Left lung (tissue), 10 donors: ENCODE data around the gene ANKRD40. TPM values are rescaled to one million over a fixed set of nuclear protein-coding genes. Genes with fewer than 3 reads are reported as not detected.
A peak's percentile ranks its signal among the peaks of the same experiment; 100 is the strongest.
"Not testable (repeated sequence)": the region's sequence is repeated elsewhere in the genome, so short reads cannot be mapped to it uniquely, and the experiment has no call there.

Experiments used
- ATAC-seq: fragments of 200-7000 bp; cut with Tn5 transposase; one replicate; pipeline ENCODE4 v1.9.1; 2020; ENCODE audit warnings: moderate library complexity
- DNase-seq, 4 donors: peaks; one replicate each; pipeline ENCODE4 v3.0.0-alpha.2; 2013 to 2020
- H3K27ac ChIP-seq, 2 donors: fragments of 200-600 bp; sonication (generic) in 1 of 2; one replicate each; pipeline versions ENCODE4 v1.5.0 to v1.8.0; 2020 to 2021
- H3K27me3 ChIP-seq, 2 donors: fragments of 200-600 bp; sonication (generic) in 1 of 2; one replicate each; pipeline versions ENCODE4 v1.5.0 to v1.8.0; 2020 to 2021
- H3K36me3 ChIP-seq, 2 donors: fragments of 200-600 bp; sonication (generic) in 1 of 2; one replicate each; pipeline versions ENCODE4 v1.5.0 to v1.8.0; 2020 to 2021
- H3K4me1 ChIP-seq, 2 donors: fragments of 200-600 bp; one replicate each; pipeline ENCODE4 v1.8.0; 2021
- H3K4me3 ChIP-seq, 2 donors: fragments of 200-600 bp; sonication (generic) in 1 of 2; one replicate each; pipeline versions ENCODE4 v1.5.0 to v1.8.0; 2020 to 2021; ENCODE audit warnings: mild to moderate bottlenecking in 1 of 2
- H3K9me3 ChIP-seq, 2 donors: fragments of 200-600 bp; sonication (generic) in 1 of 2; one replicate each; pipeline versions ENCODE4 v1.5.0 to v1.8.0; 2020 to 2021
- CTCF ChIP-seq, 2 donors: fragments of 200-600 bp; sonication (generic) in 1 of 2; IDR thresholded peaks; one replicate each; pipeline versions ENCODE4 v1.5.0 to v1.8.0; 2021; ENCODE audit warnings: antibody characterized with exemption in 2 of 2
- intact Hi-C, 2 donors: fragments of 100-400 bp; cut with DNase I; formaldehyde crosslinking; loops; one replicate each; pipeline versions ENCODE4 v1.11.2 to v1.14.2; 2022
- polyA plus RNA-seq, 6 donors: library from polyadenylated mRNA; unstranded; fragments of 120-200 nt; gene quantifications; one replicate each; pipeline ENCODE4 v1.2.1, GENCODE V29; 2013; ENCODE audit not compliant: insufficient read length in 6 of 6
- total RNA-seq, 2 donors: library from RNA; stranded (reverse); fragmentation: NEBNext Ultra II Directional; extraction: Animal tissue kit (Norgen Biotek cat#: 25700); gene quantifications; one replicate each; pipeline ENCODE4 v1.2.1, GENCODE V29; 2021
- donor health status: DM: no; HTN: yes; CAD: no.
- donor health status: DM: no; HTN: no; CAD: no.

ANKRD40 gene
- total and polyA plus RNA-seq, 8 donors, result 42.2 to 52.0 (median 46.6) TPM

- Histone ChIP-seq H3K4me1 (peaks cover 11 to 38% of the 10 kb centered on the region in 2 donors), H3K27me3 (no peaks in the 10 kb centered on the region), H3K9me3 (no peaks in the 10 kb centered on the region), H3K4me3 (no peak overlapping the region), H3K36me3 (no peaks in the 10 kb centered on the region), H3K27ac (no peak overlapping the region)
- no peak for DNase-seq
- no peak for TF ChIP-seq CTCF (IDR thresholded peaks at IDR 0.05)
- intact Hi-C loops, result no loop called here
- no peak for ATAC-seq
Observed at GRCh38 chr17:50712641-50713040, 4.9 kb upstream of the ANKRD40 start.

- H3K27me3 ChIP-seq, result no peaks in the 10 kb centered on the region
- H3K4me1 ChIP-seq, result peaks cover 11 to 40% of the 10 kb centered on the region in 2 donors
- H3K36me3 ChIP-seq, result no peaks in the 10 kb centered on the region
- H3K27ac ChIP-seq, result no peak overlapping the region
- H3K4me3 ChIP-seq, result no peak overlapping the region
- H3K9me3 ChIP-seq, result no peaks in the 10 kb centered on the region
- intact Hi-C loops, result no loop called here
- ATAC-seq, result no peak
- TF ChIP-seq CTCF (IDR thresholded peaks at IDR 0.05), result no peak
- no peak for DNase-seq
Observed at GRCh38 chr17:50710650-50711049, 2.9 kb upstream of the ANKRD40 start.

- DNase-seq (no peak), ATAC-seq (no peak)
- peaks cover 11 to 46% of the 10 kb centered on the region in 2 donors for H3K4me1 ChIP-seq
- no peaks in the 10 kb centered on the region for H3K36me3 ChIP-seq
- no peaks in the 10 kb centered on the region for H3K27me3 ChIP-seq
- intact Hi-C loops, result no loop called here
- no peaks in the 10 kb centered on the region for H3K9me3 ChIP-seq
- H3K4me3 ChIP-seq, result no peak overlapping the region
- no peak for TF ChIP-seq CTCF (IDR thresholded peaks at IDR 0.05)
- no peak overlapping the region for H3K27ac ChIP-seq
Observed at GRCh38 chr17:50710025-50710424, 2.3 kb upstream of the ANKRD40 start.

GRCh38 chr17:50709053-50709452 lies 1.3 kb upstream of the ANKRD40 start:
- H3K9me3 ChIP-seq, DNase-seq, H3K4me3 ChIP-seq, H3K27me3 ChIP-seq, H3K36me3 ChIP-seq, intact Hi-C loops, ATAC-seq: not testable (repeated sequence)
- H3K4me1 ChIP-seq, result peaks cover 11 to 50% of the 10 kb centered on the region in 2 donors
- peak overlapping the region; percentile 96 to 98 for H3K27ac ChIP-seq

GRCh38 chr17:50708050-50709000 lies 611 bp upstream of the ANKRD40 start:
- Histone ChIP-seq H3K9me3 (no peaks in the 10 kb centered on the region), H3K4me3 (peak overlapping the region; percentile 78 to 80), H3K4me1 (peaks cover 11 to 57% of the 10 kb centered on the region in 2 donors), H3K36me3 (peaks cover 0 to 9% of the 10 kb centered on the region in 2 donors), H3K27me3 (no peaks in the 10 kb centered on the region), H3K27ac (peak overlapping the region; percentile 96 to 98)
- TF ChIP-seq CTCF (IDR thresholded peaks at IDR 0.05), result no peak
- DNase-seq (no peak), ATAC-seq (peak; percentile 18)
- intact Hi-C loops, result no loop called here
